HG02938 (cell line): ENCODE measurements around the gene BRPF1.
A peak's percentile ranks its signal among the peaks of the same experiment; 100 is the strongest.

Source experiments
- ATAC-seq: cut with Tn5 transposase; IDR thresholded peaks from one replicate; pipeline ENCODE4 v1.9.1; 2021; ENCODE audit warnings: mild to moderate bottlenecking, moderate library complexity; ENCODE audit not compliant: unreplicated experiment

BRPF1 gene

GRCh38 chr3:9732080-9732739, 675 bp downstream of the BRPF1 start:
- peak; percentile 7 for ATAC-seq

DNA sequence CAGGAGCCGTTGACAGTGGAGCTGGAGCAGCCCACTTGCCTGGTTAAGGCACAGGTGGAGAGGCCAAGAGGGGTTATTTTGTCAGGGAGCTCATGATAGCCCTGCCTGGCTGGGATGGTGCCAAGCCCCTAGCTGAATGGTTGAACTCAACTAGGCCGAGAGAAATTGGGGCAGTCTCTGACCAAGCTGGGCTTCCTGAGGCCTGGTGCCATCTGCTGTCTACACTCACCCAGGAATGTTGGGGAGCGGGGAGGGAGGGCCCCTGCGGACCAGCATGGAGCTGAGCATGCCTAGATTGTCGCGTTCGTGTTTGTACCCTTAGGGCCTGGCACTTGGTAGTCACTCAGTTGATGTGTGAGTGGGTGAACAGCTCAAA, 1.2 kb downstream of the BRPF1 start:
- no peak for ATAC-seq

DNA sequence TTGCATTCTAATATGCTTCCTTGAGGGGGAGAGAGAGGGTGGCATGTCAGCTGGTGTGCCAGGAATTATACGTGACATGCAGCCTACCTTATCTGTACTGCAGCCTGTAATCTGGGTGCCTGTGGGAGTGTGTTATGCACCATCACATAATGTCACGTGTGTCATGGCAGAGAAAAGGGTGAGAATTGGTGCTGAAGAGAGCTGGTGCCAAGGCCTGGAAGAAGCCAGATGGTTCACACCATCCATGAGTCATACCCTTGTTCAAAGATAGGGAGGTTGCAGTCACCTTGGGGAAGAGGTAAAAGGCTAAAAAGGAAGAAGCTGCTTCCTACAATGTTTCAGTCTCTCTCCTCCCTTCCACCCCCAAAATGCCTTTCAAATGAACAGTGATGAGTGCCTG, 5.3 kb downstream of the BRPF1 start:
- ATAC-seq: no peak

DNA sequence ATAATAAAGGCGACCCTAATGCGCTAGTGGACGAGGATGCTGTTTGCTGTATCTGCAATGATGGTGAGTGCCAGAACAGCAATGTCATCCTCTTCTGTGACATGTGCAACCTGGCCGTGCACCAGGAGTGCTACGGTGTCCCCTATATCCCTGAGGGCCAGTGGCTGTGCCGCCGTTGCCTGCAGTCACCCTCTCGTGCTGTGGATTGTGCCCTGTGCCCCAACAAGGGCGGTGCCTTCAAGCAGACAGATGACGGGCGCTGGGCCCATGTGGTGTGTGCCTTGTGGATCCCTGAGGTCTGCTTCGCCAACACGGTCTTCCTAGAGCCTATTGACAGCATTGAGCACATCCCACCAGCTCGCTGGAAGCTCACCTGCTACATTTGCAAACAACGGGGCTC, 7.6 kb downstream of the BRPF1 start:
- no peak for ATAC-seq

DNA sequence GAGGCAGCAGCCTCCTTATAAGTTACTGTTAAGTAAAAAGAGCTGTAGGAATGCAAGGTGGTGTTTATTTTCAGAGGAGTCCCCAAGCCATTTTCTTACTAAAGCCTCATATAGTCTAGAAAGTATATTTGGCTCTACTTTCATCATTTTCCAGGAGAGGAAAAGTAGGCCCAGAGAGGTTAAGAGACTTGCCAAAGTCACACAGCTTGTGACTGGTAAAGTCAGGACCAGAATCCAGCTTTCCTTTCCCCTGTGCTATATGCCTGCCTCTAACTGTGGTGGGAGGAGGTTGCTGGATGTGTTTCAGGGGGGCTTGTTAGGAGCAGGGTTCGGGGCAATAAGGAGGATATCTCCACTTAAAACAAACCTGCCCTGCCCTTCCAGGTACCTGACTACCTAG, 11.0 kb downstream of the BRPF1 start:
- no peak for ATAC-seq

GRCh38 chr3:9743548-9743947, 12.0 kb downstream of the BRPF1 start:
- ATAC-seq: no peak

- no peak for ATAC-seq
Observed at GRCh38 chr3:9744162-9744561, 12.6 kb downstream of the BRPF1 start.

DNA sequence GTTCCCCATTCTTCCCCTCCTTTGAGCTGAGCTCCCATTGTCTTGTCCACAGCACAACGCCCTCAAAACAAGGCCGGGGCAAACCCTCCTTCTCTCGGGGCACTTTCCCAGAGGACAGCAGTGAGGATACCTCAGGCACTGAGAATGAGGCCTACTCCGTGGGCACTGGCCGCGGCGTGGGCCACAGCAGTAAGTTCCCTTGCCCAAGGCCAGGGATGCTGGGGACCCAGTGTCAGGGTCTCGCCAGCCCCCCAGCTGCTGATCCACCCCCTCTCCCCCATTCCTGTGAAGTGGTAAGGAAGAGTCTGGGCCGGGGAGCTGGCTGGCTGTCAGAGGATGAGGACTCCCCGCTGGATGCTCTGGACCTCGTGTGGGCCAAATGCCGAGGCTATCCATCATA, 14.0 kb downstream of the BRPF1 start:
- ATAC-seq: no peak

DNA sequence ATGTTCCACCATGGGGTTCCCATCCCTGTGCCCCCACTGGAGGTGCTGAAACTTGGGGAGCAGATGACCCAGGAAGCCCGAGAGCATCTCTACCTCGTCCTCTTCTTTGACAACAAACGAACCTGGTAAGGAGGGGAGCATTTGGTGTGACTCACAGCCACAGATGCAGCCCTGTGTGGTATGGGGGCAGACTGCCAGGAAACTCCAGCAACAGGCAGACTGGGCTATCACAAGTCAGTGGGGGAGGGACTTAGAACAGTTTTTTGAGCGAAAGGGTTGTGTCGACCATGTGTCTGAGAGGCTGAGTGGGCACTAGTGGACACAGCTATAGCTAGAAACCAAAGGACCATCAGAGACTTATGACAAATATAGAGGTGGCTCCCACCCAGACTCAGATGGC, 14.8 kb downstream of the BRPF1 start:
- no peak for ATAC-seq

GRCh38 chr3:9747267-9747666, 15.7 kb downstream of the BRPF1 start:
- no peak for ATAC-seq

DNA sequence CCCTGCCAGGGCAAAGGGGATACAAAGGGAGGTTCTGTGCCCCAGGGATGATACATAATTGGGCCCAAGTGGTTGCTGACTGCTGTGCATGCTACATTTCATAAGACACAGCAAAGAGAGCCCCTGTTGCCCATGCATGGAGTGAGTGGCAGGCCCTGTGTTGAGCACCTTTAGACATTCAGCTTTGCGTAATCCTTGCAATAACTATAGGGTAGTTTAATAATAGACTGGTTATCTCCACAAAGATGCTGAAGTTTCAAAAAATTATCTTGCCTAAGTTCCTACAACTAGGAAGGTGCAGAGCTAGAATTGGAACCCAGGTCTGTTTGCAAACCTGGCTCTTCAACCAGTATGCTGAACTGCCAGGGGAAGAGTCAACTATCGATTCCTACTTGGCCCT, 16.5 kb downstream of the BRPF1 start:
- no peak for ATAC-seq

GRCh38 chr3:9749296-9749644, 17.7 kb downstream of the BRPF1 start:
- ATAC-seq: no peak

DNA sequence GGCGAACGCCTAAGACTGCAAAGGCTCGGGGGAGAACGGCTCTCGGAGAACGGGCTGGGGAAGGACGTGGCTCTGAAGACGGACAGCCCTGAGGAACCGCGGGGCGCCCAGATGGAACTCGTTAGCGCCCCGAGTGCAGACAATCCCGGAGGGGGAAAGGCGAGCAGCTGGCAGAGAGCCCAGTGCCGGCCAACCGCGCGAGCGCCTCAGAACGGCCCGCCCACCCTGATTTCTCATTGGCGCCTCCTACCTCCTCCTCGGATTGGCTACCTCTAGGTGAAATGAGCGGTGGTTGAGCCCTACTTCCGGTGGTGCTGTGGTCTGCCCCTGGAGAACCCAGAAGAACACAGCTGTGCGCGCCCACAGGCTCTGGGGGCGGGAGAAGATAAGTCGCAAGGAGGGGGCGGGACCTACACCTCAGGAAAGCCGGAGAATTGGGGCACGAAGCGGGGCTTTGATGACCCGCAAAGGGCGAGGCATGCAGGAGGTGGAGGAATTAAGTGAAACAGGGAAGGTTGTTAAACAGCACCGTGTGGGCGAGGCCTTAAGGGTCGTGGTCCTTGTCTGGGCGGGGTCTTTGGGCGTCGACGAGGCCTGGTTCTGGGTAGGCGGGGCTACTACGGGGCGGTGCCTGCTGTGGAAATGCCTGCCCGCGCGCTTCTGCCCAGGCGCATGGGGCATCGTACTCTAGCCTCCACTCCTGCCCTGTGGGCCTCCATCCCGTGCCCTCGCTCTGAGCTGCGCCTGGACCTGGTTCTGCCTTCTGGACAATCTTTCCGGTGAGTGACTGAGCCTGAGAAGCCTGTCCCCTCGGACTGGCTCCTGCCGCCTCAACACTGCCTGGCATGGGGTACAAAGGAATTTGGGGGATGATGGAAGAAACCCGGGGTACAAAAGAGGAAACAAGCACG, 18.4 kb downstream of the BRPF1 start, which contains the start of gene OGG1:
TSS of gene OGG1 (plus strand) at position 308 of the 911 bp plus-strand sequence. CDS start at position 643, 335 bp downstream.
- peak; percentile 93 for ATAC-seq

DNA sequence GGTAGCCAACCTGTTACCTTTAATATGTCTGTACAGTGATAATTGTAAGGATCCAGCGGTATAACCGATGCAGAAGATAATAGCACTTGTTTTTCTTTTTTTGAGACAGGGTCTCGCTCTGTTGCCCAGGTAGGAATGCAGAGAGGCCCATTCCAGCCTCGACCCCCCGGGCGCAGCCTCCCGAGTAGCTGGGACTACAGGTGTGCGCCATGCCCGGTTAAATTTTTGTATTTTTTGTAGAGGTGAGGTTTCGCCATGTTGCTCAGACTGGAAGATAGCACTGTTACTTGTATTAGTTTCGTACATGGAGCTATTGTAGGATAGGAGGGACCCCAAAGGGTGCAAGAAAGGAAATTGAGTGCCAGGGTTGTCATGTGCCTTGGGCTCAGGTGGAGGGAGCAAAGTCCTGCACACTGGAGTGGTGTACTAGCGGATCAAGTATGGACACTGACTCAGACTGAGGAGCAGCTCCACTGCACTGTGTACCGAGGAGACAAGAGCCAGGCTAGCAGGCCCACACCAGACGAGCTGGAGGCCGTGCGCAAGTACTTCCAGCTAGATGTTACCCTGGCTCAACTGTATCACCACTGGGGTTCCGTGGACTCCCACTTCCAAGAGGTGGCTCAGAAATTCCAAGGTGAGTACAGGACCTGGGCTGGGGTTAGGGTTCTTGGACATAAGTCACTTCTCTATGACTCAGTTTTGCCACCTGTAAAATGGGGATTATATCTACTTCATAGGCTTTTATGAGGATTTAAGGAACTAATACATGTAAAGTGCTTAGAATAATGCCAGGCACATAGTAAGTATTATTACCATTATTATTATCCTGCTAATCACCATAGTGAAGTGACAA, 19.2 kb downstream of the BRPF1 start:
- no peak for ATAC-seq

DNA sequence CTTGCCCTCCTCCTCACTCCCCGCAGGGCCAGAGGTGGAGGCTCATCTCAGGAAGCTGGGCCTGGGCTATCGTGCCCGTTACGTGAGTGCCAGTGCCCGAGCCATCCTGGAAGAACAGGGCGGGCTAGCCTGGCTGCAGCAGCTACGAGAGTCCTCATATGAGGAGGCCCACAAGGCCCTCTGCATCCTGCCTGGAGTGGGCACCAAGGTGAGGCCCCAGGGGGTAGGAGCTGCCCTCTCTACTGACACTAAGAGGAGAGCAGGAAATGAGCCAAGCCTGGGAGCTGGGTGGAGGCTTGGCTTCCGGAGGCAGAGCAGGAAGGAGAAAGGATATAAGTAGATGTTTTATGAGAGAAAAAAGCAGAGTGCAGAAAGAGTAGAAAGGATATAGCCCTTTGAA, 23.1 kb downstream of the BRPF1 start:
- no peak for ATAC-seq

DNA sequence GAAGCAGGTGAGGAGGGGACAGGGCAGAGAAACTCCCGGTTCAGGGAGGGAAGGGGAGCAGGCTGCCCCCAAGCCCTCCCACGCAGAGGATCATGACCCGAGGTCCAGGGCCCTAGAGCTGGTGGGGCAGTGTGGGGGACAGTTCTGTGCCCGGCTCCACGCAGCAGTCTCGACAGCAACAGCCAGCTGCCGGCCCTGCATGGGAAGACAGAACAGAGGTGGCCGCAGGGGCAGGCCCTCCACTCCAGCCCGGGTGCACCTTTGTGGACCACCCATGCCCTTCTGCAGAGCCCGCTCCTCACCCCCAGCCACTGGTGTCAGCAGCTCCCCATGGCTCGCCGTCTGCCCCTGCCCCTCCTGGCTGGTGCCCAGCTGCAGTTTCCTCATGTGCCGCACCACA, 25.9 kb downstream of the BRPF1 start:
- no peak for ATAC-seq

DNA sequence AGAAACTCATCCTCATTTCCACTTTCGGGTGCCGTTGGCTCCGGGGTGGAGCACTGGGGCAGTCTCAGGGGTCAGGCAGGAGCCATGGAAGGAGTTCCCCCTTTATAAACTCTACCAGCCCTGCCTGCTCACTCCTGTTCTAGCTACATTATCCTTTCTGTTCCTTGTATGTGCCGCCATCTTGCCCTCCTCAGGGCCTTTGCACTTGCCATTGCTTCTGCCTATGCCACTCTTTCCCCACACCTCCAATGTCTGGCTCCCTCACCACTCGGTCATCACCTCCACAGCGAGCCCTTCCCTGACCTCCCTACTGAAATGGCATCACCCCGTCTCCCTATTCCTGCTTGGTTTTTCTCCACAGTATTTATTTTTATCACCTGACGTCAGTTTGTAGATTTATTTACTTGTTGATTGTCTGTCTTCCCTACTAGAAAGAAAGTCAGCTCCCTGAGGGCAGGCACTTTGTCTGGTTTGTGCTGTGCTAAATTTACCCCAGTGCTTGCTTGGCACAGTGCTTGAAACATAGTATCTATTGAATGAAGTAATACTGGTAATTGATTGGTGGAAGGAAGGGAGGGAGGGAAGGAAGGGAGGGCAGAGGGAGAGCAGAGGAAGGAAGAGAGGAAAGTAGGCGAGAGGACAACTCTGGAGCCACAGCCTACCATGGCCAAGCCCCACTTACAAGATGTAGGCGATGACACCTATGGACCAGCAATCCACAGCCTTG, 29.4 kb downstream of the BRPF1 start:
- ATAC-seq: no peak

GRCh38 chr3:9761919-9762318, 30.4 kb downstream of the BRPF1 start:
- ATAC-seq: no peak

GRCh38 chr3:9762871-9763270, 31.3 kb downstream of the BRPF1 start:
- ATAC-seq: no peak

- ATAC-seq: no peak
Observed at GRCh38 chr3:9765865-9766264, 34.3 kb downstream of the BRPF1 start.

DNA sequence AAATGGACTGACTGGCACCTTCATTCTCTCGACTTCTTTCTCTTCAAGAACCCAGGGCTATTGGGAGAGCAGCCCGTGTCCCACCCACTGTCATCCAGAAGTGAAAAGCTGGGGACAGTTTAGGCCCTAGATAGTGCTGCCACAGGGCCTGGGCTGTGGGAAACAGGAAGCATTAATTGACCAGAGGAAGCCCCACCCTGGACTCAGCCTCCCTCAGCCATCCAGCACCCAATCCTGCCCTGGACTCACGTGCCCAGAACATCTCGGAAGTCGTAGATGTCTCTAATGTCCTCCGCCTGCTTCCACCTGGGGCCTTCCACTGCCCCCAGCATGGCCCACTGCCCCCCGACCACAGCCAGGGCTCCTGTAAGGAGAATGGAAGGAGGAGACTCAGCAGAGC, 35.9 kb downstream of the BRPF1 start:
- ATAC-seq: no peak
